Memory B cell (primary cell): ENCODE results near the gene TIMM13.
"Not testable (repeated sequence)": the region's sequence is repeated elsewhere in the genome, so short reads cannot be mapped to it uniquely, and the experiment has no call there.

ENCODE experiments used
- ATAC-seq: fragments of 150-1000 bp; cut with Tn5 transposase; 2 replicates; pipeline ENCODE4 v1.10.0; 2021; ENCODE audit warnings: low read depth, mild to moderate bottlenecking, moderate library complexity
- DNase-seq, 2 donors: peaks; one replicate each; pipeline ENCODE4 v3.0.0; 2022; ENCODE audit warnings: low spot score in 2 of 2
- H3K27ac Mint-ChIP-seq: one replicate; pipeline ENCODE4 v1.8.0; 2022; ENCODE audit warnings: mild to moderate bottlenecking, moderate library complexity, mixed read lengths
- H3K27me3 Mint-ChIP-seq: one replicate; pipeline ENCODE4 v1.8.0; 2022; ENCODE audit warnings: mixed read lengths
- H3K36me3 Mint-ChIP-seq: one replicate; pipeline ENCODE4 v1.8.0; 2022; ENCODE audit warnings: mild to moderate bottlenecking, mixed read lengths
- H3K4me1 Mint-ChIP-seq: one replicate; pipeline ENCODE4 v1.8.0; 2022; ENCODE audit warnings: mixed read lengths
- H3K4me3 Mint-ChIP-seq: one replicate; pipeline ENCODE4 v1.8.0; 2022; ENCODE audit warnings: mild to moderate bottlenecking, moderate library complexity, mixed read lengths
- H3K9me3 Mint-ChIP-seq: one replicate; pipeline ENCODE4 v1.8.0; 2022; ENCODE audit warnings: mixed read lengths

Gene TIMM13

DNA sequence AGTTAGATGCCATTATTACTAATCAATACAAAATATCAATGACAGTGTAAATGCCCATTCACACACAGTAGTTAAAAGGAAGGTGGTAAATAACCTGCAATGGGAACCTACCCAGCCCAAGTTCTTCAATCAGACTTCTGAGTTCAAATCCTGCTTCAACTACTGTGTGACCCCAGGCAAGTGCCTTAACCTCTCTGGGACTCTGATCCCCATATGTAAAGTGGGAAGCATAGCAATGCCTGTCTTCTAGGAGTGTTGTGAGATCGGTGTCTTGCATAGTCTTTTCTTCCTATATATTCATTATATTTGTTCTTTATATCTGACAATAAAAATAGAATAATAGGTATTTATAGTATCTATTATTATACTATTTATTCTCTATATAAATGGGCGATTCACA lies 6.9 kb downstream of the TIMM13 start:
- DNase-seq (no peak), ATAC-seq (no peak)
- H3K4me1 Mint-ChIP-seq: peaks cover 2% of the 10 kb centered on the region
- no peaks in the 10 kb centered on the region for H3K9me3 Mint-ChIP-seq
- H3K27ac Mint-ChIP-seq: no peak overlapping the region
- H3K27me3 Mint-ChIP-seq: no peaks in the 10 kb centered on the region
- no peak overlapping the region for H3K4me3 Mint-ChIP-seq
- H3K36me3 Mint-ChIP-seq: peaks cover 5% of the 10 kb centered on the region

- Mint-ChIP-seq H3K27me3 (no peaks in the 10 kb centered on the region), H3K27ac (no peak overlapping the region)
These were observed 7.6 kb downstream of the TIMM13 start for GRCh38 chr19:2419754-2420153.

GRCh38 chr19:2417881-2418406 lies 9.4 kb downstream of the TIMM13 start:
- Mint-ChIP-seq H3K4me3 (no peak overlapping the region), H3K4me1 (peaks cover 2% of the 10 kb centered on the region), H3K36me3 (peaks cover 5% of the 10 kb centered on the region), H3K27ac (no peak overlapping the region), H3K9me3 (no peaks in the 10 kb centered on the region), H3K27me3 (no peaks in the 10 kb centered on the region)
- ATAC-seq: no peak
- no peak for DNase-seq

More at GRCh38 chr19:2419754-2420153, 7.6 kb downstream of the TIMM13 start:
- Mint-ChIP-seq H3K4me1 (peaks cover 2% of the 10 kb centered on the region), H3K4me3 (no peak overlapping the region), H3K9me3 (no peaks in the 10 kb centered on the region), H3K36me3 (peaks cover 5% of the 10 kb centered on the region)
- no peak for DNase-seq
- ATAC-seq: no peak

DNA sequence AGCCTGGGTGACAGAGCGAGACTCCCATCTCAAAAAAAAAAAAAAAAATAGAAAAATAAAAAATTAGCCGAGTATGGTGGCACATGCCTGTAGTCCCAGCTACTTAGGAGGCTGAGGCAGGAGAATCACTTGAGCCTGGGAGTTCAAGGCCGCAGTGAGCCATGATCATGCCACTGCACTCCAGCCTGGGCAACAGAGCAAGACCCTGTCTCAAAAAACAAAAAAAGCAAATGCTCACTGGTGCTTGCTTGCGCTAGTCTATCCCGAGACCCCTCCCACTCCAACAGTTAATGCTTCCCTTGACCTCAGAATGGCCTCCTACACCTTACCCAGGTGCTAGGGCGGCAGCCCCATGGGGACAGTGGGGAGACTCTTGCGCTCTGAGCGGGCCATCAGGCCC lies 9.9 kb downstream of the TIMM13 start:
- DNase-seq, H3K36me3 Mint-ChIP-seq, H3K27ac Mint-ChIP-seq, H3K4me1 Mint-ChIP-seq, H3K4me3 Mint-ChIP-seq, ATAC-seq, H3K9me3 Mint-ChIP-seq, H3K27me3 Mint-ChIP-seq: not testable (repeated sequence)

GRCh38 chr19:2416321-2417097 lies 10.9 kb downstream of the TIMM13 start:
- Mint-ChIP-seq H3K4me3 (no peak overlapping the region), H3K36me3 (peaks cover 5% of the 10 kb centered on the region), H3K4me1 (peaks cover 2% of the 10 kb centered on the region), H3K27me3 (no peaks in the 10 kb centered on the region), H3K27ac (no peak overlapping the region), H3K9me3 (peaks cover 2% of the 10 kb centered on the region)
- DNase-seq: no peak
- no peak for ATAC-seq

DNA sequence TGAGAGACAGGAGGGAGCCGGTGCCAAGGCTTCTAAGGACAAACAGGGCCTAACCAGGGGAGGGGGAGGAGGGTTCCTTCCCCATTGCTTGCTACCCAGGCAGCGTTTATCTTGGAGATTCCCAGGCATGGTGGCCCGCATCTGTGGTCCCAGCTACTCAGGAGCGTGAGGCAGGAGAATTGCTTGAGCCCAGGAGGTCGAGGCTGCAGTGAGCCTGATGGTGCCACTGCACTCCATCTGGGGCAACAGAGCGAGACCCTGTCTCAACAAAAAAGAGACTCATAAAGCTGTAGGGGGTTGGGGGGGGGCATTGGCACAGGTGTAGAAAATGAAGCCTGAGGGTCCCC lies 11.4 kb downstream of the TIMM13 start:
- Mint-ChIP-seq H3K27ac (no peak overlapping the region), H3K4me3 (no peak overlapping the region), H3K4me1 (peaks cover 2% of the 10 kb centered on the region), H3K36me3 (peaks cover 5% of the 10 kb centered on the region), H3K9me3 (peaks cover 2% of the 10 kb centered on the region), H3K27me3 (no peaks in the 10 kb centered on the region)
- DNase-seq: no peak
- ATAC-seq: no peak

DNA sequence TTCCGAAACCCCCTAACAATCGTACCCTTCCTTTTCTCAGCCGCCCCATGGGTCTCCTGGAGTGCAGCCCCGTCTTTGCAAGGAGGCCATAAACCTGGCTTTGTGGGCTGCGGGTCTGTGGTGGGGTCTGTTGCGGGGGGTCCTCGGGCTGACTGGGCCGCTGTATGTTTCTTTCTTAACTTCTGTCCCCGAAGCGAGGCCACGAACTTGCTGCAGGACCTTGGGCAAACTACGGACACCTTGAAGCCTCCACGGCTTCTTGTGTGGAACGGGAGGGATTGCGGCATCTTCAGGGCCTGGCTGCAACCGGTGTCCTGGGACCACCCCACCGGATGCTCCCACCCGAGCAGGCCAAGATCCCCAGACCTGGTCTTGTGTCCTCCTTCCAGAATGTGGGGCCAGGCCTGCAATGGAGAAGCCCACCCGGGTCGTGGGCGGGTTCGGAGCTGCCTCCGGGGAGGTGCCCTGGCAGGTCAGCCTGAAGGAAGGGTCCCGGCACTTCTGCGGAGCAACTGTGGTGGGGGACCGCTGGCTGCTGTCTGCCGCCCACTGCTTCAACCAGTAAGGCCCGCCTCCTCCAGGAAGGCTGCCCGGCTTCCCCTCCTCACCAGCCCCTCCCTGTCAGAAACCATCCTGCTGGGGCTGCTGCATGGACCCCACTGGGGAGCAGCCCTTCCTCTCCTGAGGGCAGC lies 12.0 kb downstream of the TIMM13 start:
- H3K4me1 Mint-ChIP-seq: peaks cover 2% of the 10 kb centered on the region
- H3K27ac Mint-ChIP-seq: no peak overlapping the region
- DNase-seq (no peak), ATAC-seq (no peak)
- H3K4me3 Mint-ChIP-seq: no peak overlapping the region
- H3K27me3 Mint-ChIP-seq: peaks cover 4% of the 10 kb centered on the region
- H3K9me3 Mint-ChIP-seq: peaks cover 2% of the 10 kb centered on the region
- peaks cover 5% of the 10 kb centered on the region for H3K36me3 Mint-ChIP-seq

DNA sequence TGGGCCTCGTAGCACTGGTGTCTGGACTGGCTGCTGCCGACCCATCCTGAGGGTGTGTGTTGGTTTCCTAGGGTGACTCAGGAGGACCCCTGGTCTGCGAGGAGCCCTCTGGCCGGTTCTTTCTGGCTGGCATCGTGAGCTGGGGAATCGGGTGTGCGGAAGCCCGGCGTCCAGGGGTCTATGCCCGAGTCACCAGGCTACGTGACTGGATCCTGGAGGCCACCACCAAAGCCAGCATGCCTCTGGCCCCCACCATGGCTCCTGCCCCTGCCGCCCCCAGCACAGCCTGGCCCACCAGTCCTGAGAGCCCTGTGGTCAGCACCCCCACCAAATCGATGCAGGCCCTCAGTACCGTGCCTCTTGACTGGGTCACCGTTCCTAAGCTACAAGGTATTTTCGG lies 13.8 kb downstream of the TIMM13 start:
- no peak overlapping the region for H3K27ac Mint-ChIP-seq
- ATAC-seq: no peak
- H3K27me3 Mint-ChIP-seq: peaks cover 9% of the 10 kb centered on the region
- peaks cover 8% of the 10 kb centered on the region for H3K36me3 Mint-ChIP-seq
- H3K4me1 Mint-ChIP-seq: no peaks in the 10 kb centered on the region
- H3K4me3 Mint-ChIP-seq: no peak overlapping the region
- DNase-seq: no peak
- H3K9me3 Mint-ChIP-seq: peaks cover 3% of the 10 kb centered on the region

DNA sequence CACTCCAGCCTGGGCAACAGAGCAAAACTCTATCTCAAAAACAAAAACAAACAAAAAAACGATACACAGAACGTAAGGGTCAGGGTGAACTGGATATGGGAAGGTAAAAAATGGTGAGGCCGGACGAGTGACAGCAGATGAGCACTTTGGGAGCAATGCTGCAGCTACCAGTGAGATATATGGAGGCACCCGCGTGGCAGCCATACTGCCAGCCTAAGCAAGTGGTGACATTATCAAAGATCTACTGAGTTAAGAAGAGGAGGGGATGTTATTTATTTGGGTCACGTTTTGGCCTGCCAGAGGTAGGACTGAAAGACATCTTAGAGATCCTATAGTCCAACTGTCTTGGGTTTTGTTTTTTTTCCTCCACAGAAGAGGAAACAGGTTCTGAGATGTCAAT lies 14.2 kb downstream of the TIMM13 start:
- Mint-ChIP-seq H3K4me1 (no peaks in the 10 kb centered on the region), H3K27me3 (peaks cover 9% of the 10 kb centered on the region), H3K27ac (no peak overlapping the region), H3K36me3 (peaks cover 8% of the 10 kb centered on the region), H3K4me3 (no peak overlapping the region), H3K9me3 (peaks cover 3% of the 10 kb centered on the region)
- ATAC-seq: no peak
- DNase-seq: no peak

DNA sequence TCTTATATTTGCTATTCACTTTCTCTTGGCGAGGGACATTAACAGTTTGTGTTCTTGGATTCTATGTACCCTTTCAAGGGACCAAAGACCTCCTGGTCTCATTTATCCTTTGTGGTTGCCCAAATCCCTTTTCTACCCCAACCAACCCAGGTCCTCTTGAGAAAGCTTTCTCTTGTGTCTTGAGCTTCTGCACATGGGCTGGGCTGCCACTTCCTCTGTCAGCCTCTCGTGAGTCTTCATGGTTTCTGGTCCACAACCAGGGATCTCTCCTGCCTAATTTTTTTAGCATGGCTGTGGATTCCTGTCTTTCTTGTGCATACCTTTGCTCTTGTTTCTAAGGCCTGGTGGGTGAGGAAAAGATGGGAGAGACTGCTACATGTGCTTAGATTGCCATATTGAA lies 14.9 kb downstream of the TIMM13 start:
- Mint-ChIP-seq H3K9me3 (peaks cover 3% of the 10 kb centered on the region), H3K27me3 (peaks cover 9% of the 10 kb centered on the region), H3K27ac (no peak overlapping the region), H3K4me3 (no peak overlapping the region), H3K4me1 (no peaks in the 10 kb centered on the region), H3K36me3 (peaks cover 5% of the 10 kb centered on the region)
- no peak for ATAC-seq
- no peak for DNase-seq

- H3K27ac Mint-ChIP-seq: no peak overlapping the region
- DNase-seq (no peak), ATAC-seq (no peak)
- peaks cover 3% of the 10 kb centered on the region for H3K9me3 Mint-ChIP-seq
- H3K36me3 Mint-ChIP-seq: peaks cover 3% of the 10 kb centered on the region
- H3K4me3 Mint-ChIP-seq: no peak overlapping the region
- H3K27me3 Mint-ChIP-seq: peaks cover 9% of the 10 kb centered on the region
- no peaks in the 10 kb centered on the region for H3K4me1 Mint-ChIP-seq
These were observed 15.7 kb downstream of the TIMM13 start for GRCh38 chr19:2411709-2412108.

- DNase-seq (no peak), ATAC-seq (no peak)
- H3K4me1 Mint-ChIP-seq: no peaks in the 10 kb centered on the region
- no peak overlapping the region for H3K4me3 Mint-ChIP-seq
- no peak overlapping the region for H3K27ac Mint-ChIP-seq
- peaks cover 3% of the 10 kb centered on the region for H3K36me3 Mint-ChIP-seq
- peaks cover 3% of the 10 kb centered on the region for H3K9me3 Mint-ChIP-seq
- peaks cover 9% of the 10 kb centered on the region for H3K27me3 Mint-ChIP-seq
These were observed 17.4 kb downstream of the TIMM13 start for GRCh38 chr19:2410023-2410422.

GRCh38 chr19:2409352-2409912 lies 18.0 kb downstream of the TIMM13 start:
- Mint-ChIP-seq H3K36me3 (peaks cover 3% of the 10 kb centered on the region), H3K9me3 (peaks cover 3% of the 10 kb centered on the region), H3K4me1 (no peaks in the 10 kb centered on the region), H3K27ac (no peak overlapping the region), H3K27me3 (peaks cover 9% of the 10 kb centered on the region), H3K4me3 (no peak overlapping the region)
- no peak for ATAC-seq
- no peak for DNase-seq

- no peak for ATAC-seq
- Mint-ChIP-seq H3K27ac (no peak overlapping the region), H3K27me3 (peaks cover 10% of the 10 kb centered on the region), H3K4me1 (no peaks in the 10 kb centered on the region), H3K9me3 (peaks cover 4% of the 10 kb centered on the region), H3K36me3 (peaks cover 4% of the 10 kb centered on the region), H3K4me3 (no peak overlapping the region)
- DNase-seq: no peak
These were observed 19.1 kb downstream of the TIMM13 start for GRCh38 chr19:2408247-2408646.
